ENCODE measurements around the gene RAB10. TPM values are rescaled to one million over a fixed set of nuclear protein-coding genes. Genes with fewer than 3 reads are reported as not detected.
A peak's percentile ranks its signal among the peaks of the same experiment; 100 is the strongest.

RAB10 gene
- total and polyA plus RNA-seq, 2 of the 13 experiments (the other 11 are each of a cell fraction or from before 2014, with no cell fraction given): 48.2 to 120 TPM

DNA sequence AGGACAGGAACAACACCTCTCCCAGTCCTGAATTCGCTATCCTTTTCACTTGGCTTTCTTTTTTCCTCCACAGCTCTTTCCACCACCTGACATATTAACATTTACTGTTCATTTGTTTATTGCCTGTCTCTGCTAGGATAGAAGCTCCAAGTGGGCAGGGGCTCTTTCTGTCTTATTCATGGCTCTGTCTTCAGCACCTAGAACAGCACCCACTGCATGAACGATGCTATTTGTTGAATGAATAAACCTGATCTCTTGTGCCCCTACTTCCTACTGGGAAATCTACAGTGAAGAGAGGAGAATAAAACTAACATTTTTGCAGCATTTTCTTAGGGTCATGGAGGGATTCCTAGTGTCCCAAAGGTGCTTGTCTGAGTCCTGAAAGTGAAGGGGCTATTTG is 114.6 kb downstream of the RAB10 start:
- WGBS (ENCODE audit: low lambda C conversion rate): 22% methylated on average over 2 of the region's 2 CpGs

More for the DNA sequence above, 114.6 kb downstream of the RAB10 start:
- no TSS peak for BruUV-seq (replicated peaks)
- Histone ChIP-seq H3K27me3 (ENCODE audit: control insufficient read depth in 1 of 2, insufficient read depth in 2 of 2, low read length in 2 of 2) (peaks cover 4 to 16% of the 10 kb centered on the region in 2 experiments; a peak in 3 of 5 replicates), H2AFZ (ENCODE audit: low read length) (no peak overlapping the region), H3K9ac (ENCODE audit: insufficient read depth, low read depth, low read length) (no peak overlapping the region), H3K4me2 (ENCODE audit: low read depth, low read length) (no peak overlapping the region), H3K4me3 (replicated peaks in 1 of 3; ENCODE audit: insufficient read depth in 1 of 3, low read depth in 2 of 3, low read length in 3 of 3) (no peak overlapping the region), H3K4me1 (ENCODE audit: insufficient read depth, low read length) (no peaks in the 10 kb centered on the region), H3K79me2 (ENCODE audit: insufficient read depth, low read length) (no peaks in the 10 kb centered on the region), H4K20me1 (ENCODE audit: insufficient read depth, low read length) (no peaks in the 10 kb centered on the region), H3K27ac (ENCODE audit: extremely low read length, insufficient read depth, low read length) (no peak overlapping the region), H3K9me3 (ENCODE audit: low read length) (no peaks in the 10 kb centered on the region), H3K36me3 (replicated peaks in 1 of 2; ENCODE audit: control insufficient read depth in 1 of 2, insufficient read depth in 2 of 2, low read length in 2 of 2) (no peaks in the 10 kb centered on the region)
- POLR2A ChIA-PET: no interaction called here
- no peak for FAIRE-seq
- TF ChIP-seq, protein P1, sequence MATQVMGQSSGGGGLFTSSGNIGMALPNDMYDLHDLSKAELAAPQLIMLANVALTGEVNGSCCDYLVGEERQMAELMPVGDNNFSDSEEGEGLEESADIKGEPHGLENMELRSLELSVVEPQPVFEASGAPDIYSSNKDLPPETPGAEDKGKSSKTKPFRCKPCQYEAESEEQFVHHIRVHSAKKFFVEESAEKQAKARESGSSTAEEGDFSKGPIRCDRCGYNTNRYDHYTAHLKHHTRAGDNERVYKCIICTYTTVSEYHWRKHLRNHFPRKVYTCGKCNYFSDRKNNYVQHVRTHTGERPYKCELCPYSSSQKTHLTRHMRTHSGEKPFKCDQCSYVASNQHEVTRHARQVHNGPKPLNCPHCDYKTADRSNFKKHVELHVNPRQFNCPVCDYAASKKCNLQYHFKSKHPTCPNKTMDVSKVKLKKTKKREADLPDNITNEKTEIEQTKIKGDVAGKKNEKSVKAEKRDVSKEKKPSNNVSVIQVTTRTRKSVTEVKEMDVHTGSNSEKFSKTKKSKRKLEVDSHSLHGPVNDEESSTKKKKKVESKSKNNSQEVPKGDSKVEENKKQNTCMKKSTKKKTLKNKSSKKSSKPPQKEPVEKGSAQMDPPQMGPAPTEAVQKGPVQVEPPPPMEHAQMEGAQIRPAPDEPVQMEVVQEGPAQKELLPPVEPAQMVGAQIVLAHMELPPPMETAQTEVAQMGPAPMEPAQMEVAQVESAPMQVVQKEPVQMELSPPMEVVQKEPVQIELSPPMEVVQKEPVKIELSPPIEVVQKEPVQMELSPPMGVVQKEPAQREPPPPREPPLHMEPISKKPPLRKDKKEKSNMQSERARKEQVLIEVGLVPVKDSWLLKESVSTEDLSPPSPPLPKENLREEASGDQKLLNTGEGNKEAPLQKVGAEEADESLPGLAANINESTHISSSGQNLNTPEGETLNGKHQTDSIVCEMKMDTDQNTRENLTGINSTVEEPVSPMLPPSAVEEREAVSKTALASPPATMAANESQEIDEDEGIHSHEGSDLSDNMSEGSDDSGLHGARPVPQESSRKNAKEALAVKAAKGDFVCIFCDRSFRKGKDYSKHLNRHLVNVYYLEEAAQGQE (IDR thresholded peaks at IDR 0.05; ENCODE audit: borderline replicate concordance in 1 of 2, low read depth in 1 of 2, low read length in 2 of 2): peak; percentile 34 to 91
- TF ChIP-seq ZNF3 (CRISPR knock-in tag; IDR thresholded peaks at IDR 0.05) (peak; percentile 82; the same call in 1 of the 2 replicates), MIER2 (CRISPR knock-in tag; IDR thresholded peaks at IDR 0.05) (peak; percentile 91), U2AF2 (IDR thresholded peaks at IDR 0.05; ENCODE audit: low read depth, low read length) (no peak), FOXP1 (IDR thresholded peaks at IDR 0.05) (no peak), FOXP1 (CRISPR knock-in tag; IDR thresholded peaks at IDR 0.05) (no peak)
- CTCF ChIA-PET (ENCODE audit: low intra/inter-chr PET ratio, low total read pairs): no interaction called here
- DNase-seq (ENCODE audit: low spot score): no peak
- in situ Hi-C loops (cut with HindIII; ENCODE audit: extremely low pct_ligation_motif_present, low pct_unique_long_range_greater_than_20kb): loop anchor here (5.0 to 10.0 kb wide), 3 partner anchors 166 to 294 kb away; partner anchors contain the start of gene KIF3C
- peak; percentile 28; the same call in 2 of the 3 replicates for ATAC-seq
- intact Hi-C loops (cut with micrococcal nuclease; ENCODE audit: unreplicated experiment): no loop called here

All from HepG2 (cell line).